ENCODE results near the gene PITPNM3. TPM values are rescaled to one million over a fixed set of nuclear protein-coding genes. Genes with fewer than 3 reads are reported as not detected.

PITPNM3 gene
- total and polyA plus RNA-seq, 2 experiments from 2014 or later: 1.5 to 2.0 TPM

GRCh38 chr17:6425407-6425806 lies 130.9 kb downstream of the PITPNM3 start:
- WGBS (ENCODE audit: low lambda C conversion rate, missing lambda C conversion rate): 93% methylated on average over 15 of the region's 18 CpGs
- Histone ChIP-seq H3K9me2 (replicated peaks; ENCODE audit: insufficient read depth) (no peaks in the 10 kb centered on the region), H3K27me3 (no peaks in the 10 kb centered on the region), H3K36me3 (replicated peaks; ENCODE audit: insufficient read depth, low read depth) (no peaks in the 10 kb centered on the region), H3K4me1 (ENCODE audit: insufficient read depth) (no peaks in the 10 kb centered on the region), H3K4me2 (no peak overlapping the region), H4K20me1 (ENCODE audit: insufficient read depth, poor library complexity, severe bottlenecking) (no peaks in the 10 kb centered on the region), H3K79me2 (no peaks in the 10 kb centered on the region), H2AFZ (no peak overlapping the region), H3K4me3 (no peak overlapping the region), H3K9me3 (ENCODE audit: low read depth) (no peaks in the 10 kb centered on the region), H3K27ac (no peak overlapping the region)
- TF ChIP-seq EZH2 (IDR thresholded peaks at IDR 0.05; ENCODE audit: borderline replicate concordance) (no peak), EZH2phosphoT487 (IDR thresholded peaks at IDR 0.05; ENCODE audit: low read depth, severe bottlenecking, unreplicated experiment) (no peak)
- TF ChIP-seq, protein P1, sequence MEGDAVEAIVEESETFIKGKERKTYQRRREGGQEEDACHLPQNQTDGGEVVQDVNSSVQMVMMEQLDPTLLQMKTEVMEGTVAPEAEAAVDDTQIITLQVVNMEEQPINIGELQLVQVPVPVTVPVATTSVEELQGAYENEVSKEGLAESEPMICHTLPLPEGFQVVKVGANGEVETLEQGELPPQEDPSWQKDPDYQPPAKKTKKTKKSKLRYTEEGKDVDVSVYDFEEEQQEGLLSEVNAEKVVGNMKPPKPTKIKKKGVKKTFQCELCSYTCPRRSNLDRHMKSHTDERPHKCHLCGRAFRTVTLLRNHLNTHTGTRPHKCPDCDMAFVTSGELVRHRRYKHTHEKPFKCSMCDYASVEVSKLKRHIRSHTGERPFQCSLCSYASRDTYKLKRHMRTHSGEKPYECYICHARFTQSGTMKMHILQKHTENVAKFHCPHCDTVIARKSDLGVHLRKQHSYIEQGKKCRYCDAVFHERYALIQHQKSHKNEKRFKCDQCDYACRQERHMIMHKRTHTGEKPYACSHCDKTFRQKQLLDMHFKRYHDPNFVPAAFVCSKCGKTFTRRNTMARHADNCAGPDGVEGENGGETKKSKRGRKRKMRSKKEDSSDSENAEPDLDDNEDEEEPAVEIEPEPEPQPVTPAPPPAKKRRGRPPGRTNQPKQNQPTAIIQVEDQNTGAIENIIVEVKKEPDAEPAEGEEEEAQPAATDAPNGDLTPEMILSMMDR (IDR thresholded peaks at IDR 0.05; ENCODE audit: poor library complexity): no peak
- no peak for DNase-seq (ENCODE audit: low spot score)

DNA sequence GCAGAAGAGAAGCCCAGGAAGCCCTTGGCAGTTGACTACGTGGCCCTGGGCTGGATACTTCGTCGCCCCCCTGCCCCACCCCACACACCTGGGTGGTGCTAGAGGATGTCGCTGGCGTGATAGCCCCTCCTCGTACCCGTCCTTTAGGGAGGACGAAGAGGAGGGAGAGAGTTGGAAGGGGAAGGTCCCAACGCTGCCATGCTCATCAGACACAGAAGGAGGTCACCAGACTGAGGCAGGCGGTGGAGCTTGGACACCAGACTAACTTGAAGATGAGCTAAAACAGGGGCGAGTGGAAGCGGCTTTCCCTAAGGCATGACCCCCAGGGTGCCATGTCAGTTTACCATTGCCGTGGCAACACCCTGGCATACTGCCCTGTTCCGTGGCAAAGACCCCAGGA lies 132.4 kb downstream of the PITPNM3 start:
- no peak for DNase-seq (ENCODE audit: low spot score)
- no peak overlapping the region for H3K4me2 ChIP-seq
- H3K27ac ChIP-seq: no peak overlapping the region
- H2AFZ ChIP-seq: no peak overlapping the region
- no peaks in the 10 kb centered on the region for H3K4me1 ChIP-seq (ENCODE audit: insufficient read depth)
- no peaks in the 10 kb centered on the region for H3K36me3 ChIP-seq (replicated peaks; ENCODE audit: insufficient read depth, low read depth)
- H3K27me3 ChIP-seq: no peaks in the 10 kb centered on the region
- TF ChIP-seq EZH2phosphoT487 (IDR thresholded peaks at IDR 0.05; ENCODE audit: low read depth, severe bottlenecking, unreplicated experiment) (no peak), EZH2 (IDR thresholded peaks at IDR 0.05; ENCODE audit: borderline replicate concordance) (no peak)
- TF ChIP-seq, protein P1 (IDR thresholded peaks at IDR 0.05; ENCODE audit: poor library complexity): no peak
- H4K20me1 ChIP-seq (ENCODE audit: insufficient read depth, poor library complexity, severe bottlenecking): no peaks in the 10 kb centered on the region
- WGBS (ENCODE audit: low lambda C conversion rate, missing lambda C conversion rate): 82% methylated on average over 14 of the region's 14 CpGs
- no peaks in the 10 kb centered on the region for H3K9me3 ChIP-seq (ENCODE audit: low read depth)
- H3K9me2 ChIP-seq (replicated peaks; ENCODE audit: insufficient read depth): no peaks in the 10 kb centered on the region
- H3K4me3 ChIP-seq: no peak overlapping the region
- H3K79me2 ChIP-seq: no peaks in the 10 kb centered on the region

GRCh38 chr17:6422654-6423241 lies 133.6 kb downstream of the PITPNM3 start:
- no peaks in the 10 kb centered on the region for H3K36me3 ChIP-seq (replicated peaks; ENCODE audit: insufficient read depth, low read depth)
- no peak for DNase-seq (ENCODE audit: low spot score)
- H4K20me1 ChIP-seq (ENCODE audit: insufficient read depth, poor library complexity, severe bottlenecking): no peaks in the 10 kb centered on the region
- 73% methylated on average over 13 of the region's 13 CpGs for WGBS (ENCODE audit: low lambda C conversion rate, missing lambda C conversion rate)
- no peaks in the 10 kb centered on the region for H3K4me1 ChIP-seq (ENCODE audit: insufficient read depth)
- H2AFZ ChIP-seq: no peak overlapping the region
- no peak overlapping the region for H3K4me2 ChIP-seq
- no peak for TF ChIP-seq EZH2phosphoT487 (IDR thresholded peaks at IDR 0.05; ENCODE audit: low read depth, severe bottlenecking, unreplicated experiment)
- no peak for TF ChIP-seq EZH2 (IDR thresholded peaks at IDR 0.05; ENCODE audit: borderline replicate concordance)
- TF ChIP-seq, protein P1 (IDR thresholded peaks at IDR 0.05; ENCODE audit: poor library complexity): no peak
- H3K27me3 ChIP-seq: no peaks in the 10 kb centered on the region
- no peaks in the 10 kb centered on the region for H3K9me3 ChIP-seq (ENCODE audit: low read depth)
- no peak overlapping the region for H3K27ac ChIP-seq
- H3K4me3 ChIP-seq: no peak overlapping the region
- H3K9me2 ChIP-seq (replicated peaks; ENCODE audit: insufficient read depth): no peaks in the 10 kb centered on the region
- no peaks in the 10 kb centered on the region for H3K79me2 ChIP-seq

Data from hepatocyte (in vitro differentiated cells).